ENCODE data around the gene MZT2B.
"Not testable (repeated sequence)": the region's sequence is repeated elsewhere in the genome, so short reads cannot be mapped to it uniquely, and the experiment has no call there.

DNA sequence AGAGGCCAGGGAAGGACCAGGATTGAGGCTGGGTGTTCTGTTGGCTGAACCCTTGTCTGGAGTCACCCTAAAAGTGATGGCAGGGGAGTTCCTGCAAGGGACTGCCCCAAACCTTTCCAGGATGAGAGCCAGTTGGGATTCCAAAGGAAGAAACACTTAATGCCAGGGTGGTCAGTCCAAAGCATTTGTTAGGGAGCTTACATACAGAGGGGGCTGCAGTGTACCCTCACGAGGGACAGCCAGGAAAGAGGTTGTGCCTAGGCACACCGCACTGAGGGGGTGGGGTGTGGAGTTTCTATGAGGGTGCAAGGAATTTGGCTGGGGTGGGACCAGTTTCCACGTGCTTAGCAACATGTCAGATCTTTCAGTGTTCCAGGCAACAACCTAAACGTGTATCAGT lies 6.9 kb downstream of the MZT2B start:
- not testable (repeated sequence) for TF ChIP-seq CTCF (IDR thresholded peaks at IDR 0.05 in 2 of 3, conservative IDR thresholded peaks at IDR 0.05 in 1 of 3; ENCODE audit: insufficient read depth in 2 of 3, low read depth in 1 of 3, low read length in 3 of 3); NFE2 (IDR thresholded peaks at IDR 0.05; ENCODE audit: low read depth); ELF1 (tag; IDR thresholded peaks at IDR 0.05); GABPB2 (CRISPR knock-in tag; conservative IDR thresholded peaks at IDR 0.05); KAT8 (IDR thresholded peaks at IDR 0.05; ENCODE audit: low read depth); SPI1 (IDR thresholded peaks at IDR 0.05; ENCODE audit: borderline replicate concordance, low read depth, low read length)
- TF ChIP-seq, protein P1, sequence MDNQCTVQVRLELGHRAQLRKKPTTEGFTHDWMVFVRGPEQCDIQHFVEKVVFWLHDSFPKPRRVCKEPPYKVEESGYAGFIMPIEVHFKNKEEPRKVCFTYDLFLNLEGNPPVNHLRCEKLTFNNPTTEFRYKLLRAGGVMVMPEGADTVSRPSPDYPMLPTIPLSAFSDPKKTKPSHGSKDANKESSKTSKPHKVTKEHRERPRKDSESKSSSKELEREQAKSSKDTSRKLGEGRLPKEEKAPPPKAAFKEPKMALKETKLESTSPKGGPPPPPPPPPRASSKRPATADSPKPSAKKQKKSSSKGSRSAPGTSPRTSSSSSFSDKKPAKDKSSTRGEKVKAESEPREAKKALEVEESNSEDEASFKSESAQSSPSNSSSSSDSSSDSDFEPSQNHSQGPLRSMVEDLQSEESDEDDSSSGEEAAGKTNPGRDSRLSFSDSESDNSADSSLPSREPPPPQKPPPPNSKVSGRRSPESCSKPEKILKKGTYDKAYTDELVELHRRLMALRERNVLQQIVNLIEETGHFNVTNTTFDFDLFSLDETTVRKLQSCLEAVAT (IDR thresholded peaks at IDR 0.05), result not testable (repeated sequence)
- TF ChIP-seq, protein P2, sequence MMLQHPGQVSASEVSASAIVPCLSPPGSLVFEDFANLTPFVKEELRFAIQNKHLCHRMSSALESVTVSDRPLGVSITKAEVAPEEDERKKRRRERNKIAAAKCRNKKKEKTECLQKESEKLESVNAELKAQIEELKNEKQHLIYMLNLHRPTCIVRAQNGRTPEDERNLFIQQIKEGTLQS (IDR thresholded peaks at IDR 0.05), result not testable (repeated sequence)
- TF ChIP-seq, protein P2 (CRISPR knock-in tag; conservative IDR thresholded peaks at IDR 0.05), result not testable (repeated sequence)

Measured in K562 (cell line).